Measurements from ENCODE around the gene ORM1.
A peak's percentile ranks its signal among the peaks of the same experiment; 100 is the strongest.

The ORM1 gene

GRCh38 chr9:114369216-114370130 lies 46.6 kb downstream of the ORM1 start:
- DNase-seq, result peak; percentile 63

- DNase-seq, result no peak
Observed at GRCh38 chr9:114370251-114370967, 47.5 kb downstream of the ORM1 start.

- DNase-seq, result no peak
Observed at GRCh38 chr9:114370968-114371320, 48.0 kb downstream of the ORM1 start.

GRCh38 chr9:114371343-114371944 lies 48.5 kb downstream of the ORM1 start:
- no peak for DNase-seq

- DNase-seq, result peak; percentile 74
Observed at GRCh38 chr9:114371973-114372917, 49.3 kb downstream of the ORM1 start.

- peak; percentile 91 for DNase-seq
Observed at GRCh38 chr9:114372921-114373448, 50.1 kb downstream of the ORM1 start.

GRCh38 chr9:114373960-114374730 lies 51.2 kb downstream of the ORM1 start:
- DNase-seq, result peak; percentile 22

GRCh38 chr9:114374936-114375335 lies 52.0 kb downstream of the ORM1 start:
- no peak for DNase-seq

- peak; percentile 31 for DNase-seq
Observed at GRCh38 chr9:114375386-114376175, 52.7 kb downstream of the ORM1 start.

Measured in CD4-positive, alpha-beta T cell treated with Interleukin-17A for 1 hour (primary cell).